Activated CD4-positive, alpha-beta T cell treated with anti-CD3 and anti-CD28 coated beads for 4 hours (primary cell): ENCODE results near the gene TC2N.
"Not testable (repeated sequence)": the region's sequence is repeated elsewhere in the genome, so short reads cannot be mapped to it uniquely, and the experiment has no call there.

ENCODE experiments used
- DNase-seq, 2 donors: peaks; one replicate each; pipeline ENCODE4 v3.0.0-alpha.2; 2020

The TC2N gene

DNA sequence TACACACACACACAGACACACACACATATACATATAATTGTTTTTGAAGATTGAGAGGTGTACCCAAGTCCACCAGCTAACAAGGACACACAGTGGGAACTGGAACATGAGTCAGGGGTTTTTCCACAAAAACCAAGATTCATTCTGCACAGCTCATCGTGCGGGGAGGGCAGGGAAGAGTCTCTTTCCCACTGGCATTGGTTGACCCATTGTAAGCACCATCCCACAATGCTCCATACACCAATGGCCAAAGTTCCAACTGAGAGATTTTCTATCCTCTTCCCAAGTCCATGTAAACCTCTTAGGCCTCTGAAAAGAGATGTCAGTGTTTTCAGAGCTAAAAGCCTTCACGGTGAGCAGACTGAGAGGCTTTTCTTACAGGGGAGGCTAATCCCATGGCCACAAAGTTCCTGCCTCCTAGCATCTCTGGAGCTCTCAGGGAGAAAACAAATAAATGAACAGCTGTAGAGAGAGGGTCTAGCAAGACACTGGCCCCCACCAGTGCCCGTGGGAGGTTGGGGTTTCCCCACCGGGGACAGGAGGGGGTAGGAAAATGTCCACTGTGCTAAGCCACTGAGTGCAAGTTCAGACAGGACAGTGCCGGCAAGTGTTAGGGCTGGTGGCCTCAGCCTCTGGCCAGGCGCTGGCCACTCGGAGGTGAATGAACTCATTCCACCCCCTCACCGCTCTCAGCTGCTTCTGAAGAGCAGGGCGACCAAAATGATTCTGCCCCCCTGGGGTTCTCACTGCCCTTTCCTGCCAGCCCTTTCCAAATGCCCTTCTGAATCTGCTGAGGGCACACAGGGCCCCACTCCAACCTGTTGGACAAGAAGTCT lies 21.5 kb upstream of the TC2N start:
- DNase-seq, result no peak

- DNase-seq, result no peak
Measured at GRCh38 chr14:91886961-91887360, 19.6 kb upstream of the TC2N start.

- DNase-seq, result no peak
Measured at GRCh38 chr14:91885839-91886238, 18.5 kb upstream of the TC2N start.

GRCh38 chr14:91885113-91885712 lies 17.9 kb upstream of the TC2N start:
- no peak for DNase-seq

- no peak for DNase-seq
Measured at GRCh38 chr14:91884664-91885063, 17.3 kb upstream of the TC2N start.

GRCh38 chr14:91883753-91884152 lies 16.4 kb upstream of the TC2N start:
- DNase-seq, result no peak

- DNase-seq, result no peak
Measured at GRCh38 chr14:91882776-91883175, 15.4 kb upstream of the TC2N start.

- no peak for DNase-seq
Measured at GRCh38 chr14:91882369-91882768, 15.0 kb upstream of the TC2N start.

DNA sequence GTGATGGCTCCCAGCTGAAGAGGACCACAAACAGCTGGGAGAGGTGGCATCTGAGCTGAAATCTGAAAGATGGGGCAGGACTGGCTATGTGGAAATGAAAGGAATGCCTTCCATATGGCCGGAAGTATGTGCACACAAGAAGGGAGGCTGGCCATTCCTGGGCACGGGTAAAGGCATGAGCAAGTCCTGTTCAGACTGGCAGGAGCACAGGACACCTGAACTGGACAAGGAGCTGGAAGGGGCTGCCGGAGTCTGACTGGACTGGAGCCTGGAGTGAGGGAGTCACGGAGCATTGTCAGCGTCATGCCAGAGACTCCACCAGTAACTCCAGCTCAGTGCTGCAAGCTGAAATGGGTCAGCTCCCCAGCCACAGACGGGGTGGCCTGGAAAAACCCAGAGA lies 11.9 kb upstream of the TC2N start:
- DNase-seq, result no peak

DNA sequence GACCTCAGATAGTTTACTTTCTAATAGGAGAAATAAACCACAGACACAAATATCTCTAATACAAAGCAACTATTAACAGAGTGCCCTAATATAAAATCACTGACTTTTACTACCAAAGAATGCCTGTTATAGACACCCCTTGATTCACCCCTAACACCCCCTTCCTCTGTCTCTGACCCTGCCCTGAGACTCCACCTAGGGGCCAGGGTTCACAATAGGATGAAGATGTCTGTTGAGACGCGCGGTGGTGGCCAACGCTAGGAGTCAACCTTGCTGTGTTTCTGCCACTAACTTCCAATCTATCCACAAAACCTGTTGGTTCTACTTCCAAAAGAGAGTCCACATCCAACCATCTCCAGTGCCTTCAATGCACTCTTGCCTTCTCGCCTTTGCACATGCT lies 10.9 kb upstream of the TC2N start:
- no peak for DNase-seq

GRCh38 chr14:91877376-91877915 lies 10.1 kb upstream of the TC2N start:
- no peak for DNase-seq

- no peak for DNase-seq
Measured at GRCh38 chr14:91876492-91876891, 9.2 kb upstream of the TC2N start.

DNA sequence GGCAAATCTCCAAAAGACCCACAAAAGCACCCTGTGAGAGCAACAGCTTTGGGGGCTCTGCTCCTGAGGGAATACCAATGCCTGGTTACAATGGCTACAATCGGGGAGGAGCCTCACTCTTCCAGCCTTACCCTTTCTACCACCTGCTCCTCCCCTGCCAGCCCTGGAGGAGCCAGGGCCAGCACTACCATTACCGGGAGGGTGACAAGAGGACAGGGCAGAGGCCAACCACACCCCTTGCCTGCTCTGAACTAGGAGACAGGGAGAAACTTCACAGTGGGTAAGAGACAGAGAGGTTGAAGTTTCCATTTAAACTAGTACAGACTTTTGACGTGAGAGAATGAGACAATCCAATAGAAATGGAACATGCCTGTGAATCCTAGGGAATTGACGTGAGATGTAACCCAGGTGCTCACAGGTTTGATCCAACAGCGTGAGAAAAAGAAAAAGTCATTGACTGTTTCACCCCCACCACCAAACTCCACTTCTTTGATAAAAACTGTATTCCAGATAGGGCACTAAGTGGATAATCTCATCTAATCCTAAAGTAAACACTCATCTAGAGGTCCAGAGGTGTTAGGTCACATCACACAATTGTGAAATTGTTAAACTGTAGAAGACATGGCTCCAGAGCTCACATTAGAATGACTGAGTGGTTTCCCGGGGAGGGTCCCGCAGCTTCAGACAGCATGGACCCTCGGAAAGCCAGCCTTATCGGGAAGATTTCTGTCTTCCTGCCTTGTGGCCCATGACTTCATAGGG lies 8.4 kb upstream of the TC2N start:
- no peak for DNase-seq

GRCh38 chr14:91873471-91874415 lies 6.4 kb upstream of the TC2N start:
- peak; percentile 61 to 68 for DNase-seq

DNA sequence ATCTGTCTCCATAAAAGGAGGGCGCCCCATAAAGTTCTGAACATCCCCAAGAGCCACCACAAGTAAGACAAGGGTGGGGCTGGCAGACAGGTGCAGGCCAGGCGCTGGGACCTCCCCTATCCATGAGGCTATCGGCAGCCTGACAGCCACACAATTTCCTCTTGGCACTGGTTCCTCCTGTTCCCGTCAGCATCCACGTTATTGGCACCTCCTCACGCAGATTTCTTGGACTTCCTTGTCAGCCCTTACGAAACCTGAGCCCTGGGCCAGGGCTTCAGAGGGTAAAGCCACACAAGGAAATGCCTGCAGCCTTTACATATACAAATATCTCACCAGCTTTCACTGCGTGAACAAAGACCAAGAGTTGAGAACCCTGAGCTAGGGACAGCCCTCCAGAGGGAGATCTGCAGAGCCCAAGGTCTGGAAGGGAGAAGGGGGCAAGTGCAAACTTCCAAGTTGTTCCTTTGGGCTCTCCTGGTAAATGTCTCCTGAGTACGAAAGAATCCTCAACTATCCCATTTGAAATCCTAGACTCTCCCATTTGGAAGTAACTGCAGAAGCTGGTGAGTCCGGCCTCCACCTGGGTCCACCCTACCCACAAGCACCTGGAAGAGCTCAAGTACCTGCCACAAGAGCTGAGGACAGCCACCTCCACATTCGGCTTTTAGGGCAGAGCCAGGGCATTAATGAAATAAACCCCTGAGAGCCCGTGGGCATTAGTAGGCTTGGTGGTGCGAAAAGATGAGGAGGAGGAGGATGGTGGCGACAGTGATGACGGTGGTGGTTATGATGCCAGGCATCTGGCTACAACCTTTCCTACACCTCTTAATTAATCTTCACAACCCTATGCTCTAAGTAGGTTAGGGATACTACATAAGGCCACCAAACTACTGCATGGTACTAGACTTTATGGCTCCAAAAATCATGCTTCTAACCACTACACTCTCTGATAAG lies 5.5 kb upstream of the TC2N start:
- peak; percentile 24 to 39 for DNase-seq

DNA sequence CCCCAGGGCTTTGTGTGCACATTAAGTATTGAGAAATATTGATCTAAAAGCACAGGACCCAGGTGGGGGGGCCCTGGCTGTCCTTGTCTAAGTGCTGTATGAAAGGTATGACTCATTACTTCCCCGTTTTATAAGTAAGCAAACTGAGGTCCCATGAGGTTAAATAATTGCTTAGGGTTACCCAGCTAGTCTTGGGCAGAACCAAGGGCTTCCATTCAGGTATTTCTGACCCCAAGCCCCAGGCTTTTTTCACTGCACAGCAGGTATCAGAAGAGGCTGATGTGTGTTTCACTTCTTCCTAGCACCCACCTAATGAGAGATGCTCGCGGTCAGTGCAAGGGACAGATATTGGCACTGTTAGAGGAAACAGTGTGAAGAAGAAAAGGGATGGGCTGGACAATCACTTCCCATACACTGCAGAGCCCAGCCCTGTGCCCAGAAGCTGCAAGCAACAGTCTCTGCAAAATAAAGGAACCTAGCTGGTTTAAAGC lies 4.7 kb upstream of the TC2N start:
- DNase-seq, result peak; percentile 58 to 63

- not testable (repeated sequence) for DNase-seq
Measured at GRCh38 chr14:91871401-91871800, 4.1 kb upstream of the TC2N start.

DNA sequence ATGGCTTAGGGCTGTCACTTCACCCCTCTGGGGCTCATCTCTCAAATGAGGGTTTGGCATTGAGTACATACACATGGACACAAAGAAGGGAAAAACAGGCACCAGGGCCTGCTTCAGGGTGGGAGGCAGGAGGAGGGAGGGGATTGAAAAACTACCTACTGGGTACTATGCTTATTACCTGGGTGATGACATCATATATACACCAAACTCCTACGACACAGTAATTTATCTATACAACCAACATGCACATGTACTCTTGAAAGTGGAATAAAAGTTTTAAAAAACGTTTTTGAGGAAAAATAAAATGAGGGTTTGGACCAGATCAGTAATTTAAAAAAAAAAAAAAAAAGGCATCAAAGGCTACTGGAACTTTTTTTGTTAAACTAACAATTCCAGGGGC lies 3.6 kb upstream of the TC2N start:
- no peak for DNase-seq

DNA sequence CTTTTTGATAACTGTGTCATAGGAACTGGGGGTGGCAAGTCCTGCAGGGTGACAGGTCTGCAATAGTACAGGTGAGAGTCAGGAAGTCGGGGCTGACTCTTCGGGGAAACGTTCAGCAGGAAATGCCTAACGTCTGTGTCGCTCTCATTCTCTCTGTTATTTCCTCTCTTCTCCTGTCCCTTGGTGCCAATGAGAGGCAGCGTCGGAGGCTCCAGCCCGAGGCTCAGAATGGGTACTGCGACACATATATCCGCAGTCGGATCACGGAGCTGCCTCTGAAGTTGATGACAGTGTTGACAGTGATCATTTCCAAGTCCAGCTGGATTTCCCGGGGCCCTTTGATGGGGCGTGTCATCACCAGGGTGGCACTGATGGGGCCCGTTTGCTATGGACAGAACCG lies 2.7 kb upstream of the TC2N start:
- peak; percentile 69 to 71 for DNase-seq

DNA sequence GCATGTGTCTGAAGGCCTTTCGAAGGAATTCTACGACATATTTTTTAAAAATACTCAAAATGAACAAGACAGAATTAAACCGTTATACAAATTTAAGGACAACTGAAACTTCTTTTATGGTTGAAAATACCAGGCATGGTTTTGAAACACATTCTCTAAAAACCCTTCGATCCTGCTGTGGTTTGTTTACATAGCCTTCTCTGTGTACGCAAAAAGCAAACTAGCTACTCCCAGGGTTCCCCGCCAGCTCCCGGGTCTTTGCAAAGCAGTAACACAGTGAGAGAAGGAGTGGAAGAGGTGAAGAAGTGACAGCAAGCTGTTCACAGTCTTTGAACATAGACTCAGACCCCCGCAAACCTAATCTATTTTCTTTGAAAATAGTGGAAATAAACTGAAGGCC lies 2.2 kb upstream of the TC2N start:
- DNase-seq, result peak in 1 of 2 donors; percentile 10
